ENCODE data around the gene CSRP2. TPM values are rescaled to one million over a fixed set of nuclear protein-coding genes. Genes with fewer than 3 reads are reported as not detected.

The CSRP2 gene
- total and polyA plus RNA-seq, 2 of the 13 experiments (the other 11 are each of a cell fraction or from before 2014, with no cell fraction given), result 7.2 to 8.0 TPM

DNA sequence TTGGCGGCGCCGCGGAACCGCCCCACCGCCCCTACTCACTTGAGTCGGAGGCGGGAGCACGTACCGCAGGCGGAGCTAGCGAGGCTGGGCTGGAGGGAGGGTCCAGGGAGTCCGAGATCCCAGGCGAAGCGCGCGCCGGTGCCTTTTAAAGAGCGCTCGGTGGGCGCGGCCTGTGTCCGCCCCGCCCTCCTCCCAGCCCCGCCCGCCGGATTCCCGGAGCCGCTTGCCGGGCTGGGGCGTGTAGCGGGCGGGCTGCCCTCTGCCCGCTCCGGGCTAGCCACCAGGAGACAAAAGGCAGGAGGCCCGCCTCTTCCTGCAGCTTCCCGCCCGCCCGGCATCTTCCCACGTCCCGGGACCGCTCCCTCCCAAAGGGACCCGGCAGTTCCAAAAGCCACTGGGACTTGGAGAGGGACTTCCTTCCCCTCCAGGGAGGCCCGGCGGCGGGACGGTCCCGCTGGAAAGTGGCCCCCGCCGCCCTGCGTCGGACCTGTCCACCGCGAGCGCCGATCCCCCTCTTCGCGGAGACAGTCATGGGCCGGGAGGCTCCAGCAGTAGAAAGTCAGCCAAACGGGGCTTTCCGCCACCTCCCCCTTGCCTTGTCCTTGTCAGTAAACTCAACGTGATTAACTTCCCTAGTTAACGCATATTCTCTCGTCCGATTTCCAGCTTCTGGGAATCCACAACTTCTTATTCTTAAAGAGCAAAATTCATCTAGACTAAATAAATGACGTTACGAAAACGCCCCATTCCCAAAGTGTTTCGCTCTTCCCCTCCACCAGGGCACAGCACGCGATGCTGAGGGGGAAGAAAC, at the start of gene CSRP2 (continued):
- TF ChIP-seq ZNF607 (CRISPR knock-in tag; IDR thresholded peaks at IDR 0.05; ENCODE audit: borderline replicate concordance), result peak; percentile 61; the same call in 1 of the 2 replicates
- no peak for TF ChIP-seq ZNF253 (CRISPR knock-in tag; IDR thresholded peaks at IDR 0.05; ENCODE audit: borderline replicate concordance)
- no peak for TF ChIP-seq GATAD1 (CRISPR knock-in tag; IDR thresholded peaks at IDR 0.05)
- no peak for TF ChIP-seq SSRP1 (CRISPR knock-in tag; IDR thresholded peaks at IDR 0.05)
- no peak for TF ChIP-seq CREB1 (IDR thresholded peaks at IDR 0.05)
- no peak for TF ChIP-seq CREB1 (CRISPR knock-in tag; IDR thresholded peaks at IDR 0.05)
- TF ChIP-seq HIVEP1 (CRISPR knock-in tag; IDR thresholded peaks at IDR 0.05), result no peak
- no peak for TF ChIP-seq PRMT3 (CRISPR knock-in tag; IDR thresholded peaks at IDR 0.05; ENCODE audit: borderline replicate concordance, low read depth)
- no peak for TF ChIP-seq SUZ12 (IDR thresholded peaks at IDR 0.05; ENCODE audit: low read depth, low read length)
- TF ChIP-seq SATB2 (CRISPR knock-in tag; IDR thresholded peaks at IDR 0.05), result no peak
- peak; percentile 69; the same call in 1 of the 2 replicates for TF ChIP-seq ZNF556 (CRISPR knock-in tag; IDR thresholded peaks at IDR 0.05; ENCODE audit: borderline replicate concordance)
- TF ChIP-seq AHDC1 (CRISPR knock-in tag; IDR thresholded peaks at IDR 0.05; ENCODE audit: borderline replicate concordance), result no peak
- peak; percentile 84; the same call in 1 of the 2 replicates for TF ChIP-seq ZNF788 (CRISPR knock-in tag; IDR thresholded peaks at IDR 0.05; ENCODE audit: borderline replicate concordance)
- peak; percentile 34; the same call in 1 of the 3 replicates for TF ChIP-seq MXI1 (IDR thresholded peaks at IDR 0.05; ENCODE audit: borderline replicate concordance, low read depth, low read length)
- no peak for TF ChIP-seq ZSCAN20 (CRISPR knock-in tag; IDR thresholded peaks at IDR 0.05; ENCODE audit: borderline replicate concordance)
- TF ChIP-seq NFE2L2 (IDR thresholded peaks at IDR 0.05; ENCODE audit: low read length), result no peak
- no peak for TF ChIP-seq TP53 (CRISPR knock-in tag; conservative IDR thresholded peaks at IDR 0.05)
- TF ChIP-seq EP300 (IDR thresholded peaks at IDR 0.05; ENCODE audit: low read depth in 2 of 2, low read length in 2 of 2), result no peak
- TF ChIP-seq EP300 (CRISPR knock-in tag; IDR thresholded peaks at IDR 0.05; ENCODE audit: borderline replicate concordance), result no peak
- no peak for TF ChIP-seq HMG20B (CRISPR knock-in tag; conservative IDR thresholded peaks at IDR 0.05)
- no peak for TF ChIP-seq NFKBIZ (CRISPR knock-in tag; IDR thresholded peaks at IDR 0.05)
- TF ChIP-seq ARNTL (CRISPR knock-in tag; IDR thresholded peaks at IDR 0.05), result 0 out of 2 replicates have a peak, but pooled peaks have one; percentile 12
- peak; percentile 27; the same call in 1 of the 2 replicates for TF ChIP-seq SP2 (CRISPR knock-in tag; IDR thresholded peaks at IDR 0.05)
- 0 out of 2 replicates have a peak, but pooled peaks have one; percentile 32 for TF ChIP-seq MEIS1 (CRISPR knock-in tag; IDR thresholded peaks at IDR 0.05; ENCODE audit: borderline replicate concordance)
- TF ChIP-seq, protein P1, sequence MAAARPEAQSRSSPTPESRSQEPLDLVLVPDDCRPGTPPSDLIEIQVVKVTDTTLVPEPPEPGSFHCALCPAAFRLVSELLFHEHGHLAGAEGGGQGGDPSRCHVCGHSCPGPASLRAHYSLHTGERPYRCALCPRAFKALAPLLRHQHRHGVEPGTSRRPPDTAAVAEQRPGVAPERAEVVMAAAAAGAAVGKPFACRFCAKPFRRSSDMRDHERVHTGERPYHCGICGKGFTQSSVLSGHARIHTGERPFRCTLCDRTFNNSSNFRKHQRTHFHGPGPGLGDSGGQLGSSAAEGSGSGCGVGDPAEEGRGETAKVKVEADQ (CRISPR knock-in tag; IDR thresholded peaks at IDR 0.05; ENCODE audit: borderline replicate concordance), result no peak; the same call in 1 of the 2 replicates
- no peak for TF ChIP-seq TGIF2 (CRISPR knock-in tag; IDR thresholded peaks at IDR 0.05)

All from HepG2 (cell line).